H9 (cell line): ENCODE data around the gene SMYD5. TPM values are rescaled to one million over a fixed set of nuclear protein-coding genes. Genes with fewer than 3 reads are reported as not detected.

ENCODE experiments used
- DNase-seq: peaks from one replicate; pipeline ENCODE4 v3.0.0-alpha.2; 2017
- H2AFZ ChIP-seq: one replicate; pipeline ENCODE4 v1.6.1; 2013; ENCODE audit warnings: mild to moderate bottlenecking, low read length, control low read depth, moderate library complexity
- H2AK5ac ChIP-seq: 2 replicates; pipeline ENCODE4 v1.6.1; 2013; ENCODE audit warnings: low read length, control low read depth, mixed read lengths; ENCODE audit not compliant: insufficient read length
- H2BK120ac ChIP-seq: one replicate; pipeline ENCODE4 v1.6.1; 2013; ENCODE audit warnings: low read depth, mild to moderate bottlenecking, low read length, control low read depth, inconsistent platforms; ENCODE audit not compliant: poor library complexity, severe bottlenecking
- H2BK12ac ChIP-seq: 2 replicates; pipeline ENCODE4 v1.6.1; 2013; ENCODE audit warnings: low read length, control low read depth, mixed read lengths, low read depth; ENCODE audit not compliant: insufficient read length
- H2BK15ac ChIP-seq: 2 replicates; pipeline ENCODE4 v1.6.1; 2013; ENCODE audit warnings: low read depth, low read length, control low read depth
- H2BK20ac ChIP-seq: one replicate; pipeline ENCODE4 v1.6.1; 2013; ENCODE audit warnings: low read depth, mild to moderate bottlenecking, low read length, control low read depth, inconsistent platforms; ENCODE audit not compliant: poor library complexity, severe bottlenecking
- H2BK5ac ChIP-seq: 2 replicates; pipeline ENCODE4 v1.6.1; 2013; ENCODE audit warnings: low read length, control low read depth, mixed read lengths; ENCODE audit not compliant: insufficient read length
- H3K14ac ChIP-seq: 2 replicates; pipeline ENCODE4 v1.6.1; 2013; ENCODE audit warnings: low read length, control low read depth; ENCODE audit not compliant: insufficient read depth
- H3K18ac ChIP-seq: 2 replicates; pipeline ENCODE4 v1.6.1; 2013; ENCODE audit warnings: low read depth, mild to moderate bottlenecking, mixed read lengths, low read length, control low read depth; ENCODE audit not compliant: insufficient read length
- H3K23ac ChIP-seq: 2 replicates; pipeline ENCODE4 v1.6.1; 2013; ENCODE audit warnings: low read length, control low read depth, mixed read lengths, low read depth; ENCODE audit not compliant: insufficient read length
- H3K23me2 ChIP-seq: 2 replicates; pipeline ENCODE4 v1.6.1; 2013; ENCODE audit warnings: low read depth, mild to moderate bottlenecking, mixed read lengths, low read length, control low read depth; ENCODE audit not compliant: insufficient read length, poor library complexity, severe bottlenecking
- H3K27ac ChIP-seq: 2 replicates; pipeline ENCODE4 v1.5.1; 2013; ENCODE audit warnings: low read length, control low read depth, mixed read lengths, low read depth; ENCODE audit not compliant: insufficient read length
- H3K27me3 ChIP-seq: 2 replicates; pipeline ENCODE4 v1.6.1; 2013; ENCODE audit warnings: low read length, control low read depth, inconsistent platforms; ENCODE audit not compliant: insufficient read depth
- H3K4ac ChIP-seq: 2 replicates; pipeline ENCODE4 v1.6.1; 2013; ENCODE audit warnings: low read depth, mild to moderate bottlenecking, control low read depth, inconsistent platforms, low read length, moderate library complexity
- H3K4me1 ChIP-seq: 2 replicates; pipeline ENCODE4 v1.6.1; 2013; ENCODE audit warnings: low read length, control low read depth, inconsistent platforms; ENCODE audit not compliant: insufficient read depth
- H3K4me2 ChIP-seq: 2 replicates; pipeline ENCODE4 v1.6.1; 2013; ENCODE audit warnings: low read length, control low read depth, mixed read lengths; ENCODE audit not compliant: insufficient read length, insufficient read depth
- H3K56ac ChIP-seq: 2 replicates; pipeline ENCODE4 v1.6.1; 2013; ENCODE audit warnings: low read depth, mild to moderate bottlenecking, mixed read lengths, low read length, control low read depth; ENCODE audit not compliant: insufficient read length
- H3K79me1 ChIP-seq: 2 replicates; pipeline ENCODE4 v1.6.1; 2013; ENCODE audit warnings: low read depth, mild to moderate bottlenecking, moderate library complexity, low read length, control low read depth, inconsistent platforms; ENCODE audit not compliant: insufficient read depth, poor library complexity, severe bottlenecking
- H3K79me2 ChIP-seq: 2 replicates; pipeline ENCODE4 v1.6.1; 2013; ENCODE audit warnings: low read length, control low read depth, inconsistent platforms; ENCODE audit not compliant: insufficient read depth
- H3K9ac ChIP-seq: 2 replicates; pipeline ENCODE4 v1.6.1; 2013; ENCODE audit warnings: low read length, control low read depth, mixed read lengths; ENCODE audit not compliant: insufficient read length; ENCODE audit errors: extremely low read depth
- H3K9me3 ChIP-seq: one replicate; pipeline ENCODE4 v1.6.1; 2013; ENCODE audit warnings: low read depth, low read length, inconsistent platforms; ENCODE audit not compliant: control insufficient read depth
- H3T11ph ChIP-seq: one replicate; pipeline ENCODE4 v1.6.1; 2013; ENCODE audit warnings: mild to moderate bottlenecking, low read length, control low read depth, inconsistent platforms
- H4K20me1 ChIP-seq: one replicate; pipeline ENCODE4 v1.6.1; 2013; ENCODE audit not compliant: control insufficient read depth, insufficient read length, insufficient read depth
- H4K5ac ChIP-seq: 2 replicates; pipeline ENCODE4 v1.6.1; 2013; ENCODE audit warnings: low read depth, mild to moderate bottlenecking, mixed read lengths, low read length, control low read depth; ENCODE audit not compliant: insufficient read length
- H4K8ac ChIP-seq: replicated peaks from 2 replicates; pipeline ENCODE4 v1.6.1; 2013; ENCODE audit warnings: low read length, control low read depth, mixed read lengths, low read depth; ENCODE audit not compliant: insufficient read length
- H4K91ac ChIP-seq: 2 replicates; pipeline ENCODE4 v1.6.1; 2013; ENCODE audit warnings: low read depth, mild to moderate bottlenecking, moderate library complexity, mixed read lengths, low read length, control low read depth; ENCODE audit not compliant: insufficient read length
- H3K27ac Mint-ChIP-seq, 3 experiments: 2 replicates in 2 of 3; 3 replicates in 1 of 3; pipeline ENCODE4 v1.8.0; 2020 to 2021; ENCODE audit warnings: mixed read lengths in 3 of 3, mild to moderate bottlenecking in 1 of 3, moderate library complexity in 1 of 3
- H3K27me3 Mint-ChIP-seq: 2 replicates; pipeline ENCODE4 v1.8.0; 2021; ENCODE audit warnings: low read depth, mild to moderate bottlenecking, moderate library complexity, mixed read lengths
- H3K36me3 Mint-ChIP-seq, 3 experiments: 2 replicates in 2 of 3; 3 replicates in 1 of 3; pipeline ENCODE4 v1.8.0; 2020 to 2021; ENCODE audit warnings: low read depth in 3 of 3, mixed read lengths in 3 of 3; ENCODE audit not compliant: insufficient read depth in 1 of 3
- H3K4me1 Mint-ChIP-seq, 2 experiments: 2 replicates each; pipeline ENCODE4 v1.8.0; 2020; ENCODE audit warnings: mixed read lengths in 2 of 2
- H3K4me3 Mint-ChIP-seq, 2 experiments: 2 replicates in 1 of 2; 3 replicates in 1 of 2; pipeline ENCODE4 v1.8.0; 2020 to 2021; ENCODE audit warnings: mild to moderate bottlenecking in 2 of 2, mixed read lengths in 2 of 2, moderate library complexity in 1 of 2
- H3K9me3 Mint-ChIP-seq, 2 experiments: 2 replicates in 1 of 2; 3 replicates in 1 of 2; pipeline ENCODE4 v1.8.0; 2020; ENCODE audit warnings: mild to moderate bottlenecking in 2 of 2, mixed read lengths in 2 of 2, moderate library complexity in 1 of 2
- CTCF ChIP-seq: fragments of 200-600 bp; sonication (generic); conservative IDR thresholded peaks from 3 replicates; pipeline ENCODE4 v1.8.0; 2021; ENCODE audit warnings: antibody characterized with exemption, mild to moderate bottlenecking
- WGBS: extraction: QIAGEN DNeasy Blood & Tissue Kit; methylation state at CpG from one replicate; pipeline ENCODE4 v1.1.7; 2013; ENCODE audit warnings: missing lambda C conversion rate, low lambda C conversion rate, mixed read lengths; ENCODE audit not compliant: insufficient read length; ENCODE audit errors: extremely low coverage; 5-methylcytosine and 5-hydroxymethylcytosine counted together
- total RNA-seq: library from RNA; stranded (reverse); gene quantifications from 2 replicates; pipeline ENCODE4 v1.2.1, GENCODE V29; 2021

SMYD5 gene
- total RNA-seq, 1 experiment from 2014 or later = 45.2 TPM

GRCh38 chr2:73175663-73176204, 38.3 kb upstream of the SMYD5 start:
- peaks cover 86% of the 10 kb centered on the region for H3K27me3 Mint-ChIP-seq

More at GRCh38 chr2:73175663-73176204, 38.3 kb upstream of the SMYD5 start:
- no peaks in the 10 kb centered on the region for H3K9me3 ChIP-seq
- H4K8ac ChIP-seq = no peak overlapping the region
- no peak overlapping the region for H4K91ac ChIP-seq
- no peak overlapping the region for H3K23ac ChIP-seq
- H3K4me1 ChIP-seq = peaks cover 4% of the 10 kb centered on the region; the same call in 1 of the 2 replicates
- H3K56ac ChIP-seq = no peak overlapping the region
- H3K79me1 ChIP-seq = no peaks in the 10 kb centered on the region
- H3K79me2 ChIP-seq = no peaks in the 10 kb centered on the region
- no peak overlapping the region for H3T11ph ChIP-seq
- H2BK20ac ChIP-seq = no peak overlapping the region
- no peaks in the 10 kb centered on the region for H4K20me1 ChIP-seq
- no peak overlapping the region for H3K9ac ChIP-seq
- H3K18ac ChIP-seq = no peak overlapping the region
- H3K27ac ChIP-seq = no peak overlapping the region
- no peak overlapping the region for H2BK15ac ChIP-seq
- H2AFZ ChIP-seq = no peak overlapping the region
- no peak overlapping the region for H3K27ac Mint-ChIP-seq
- H3K4me2 ChIP-seq = peak overlapping the region; percentile 69
- no peak overlapping the region for H2BK12ac ChIP-seq
- peak overlapping the region; percentile 72 to 92 for H3K4me3 Mint-ChIP-seq
- H3K36me3 Mint-ChIP-seq = no peaks in the 10 kb centered on the region
- peak; percentile 65 for DNase-seq
- H2BK120ac ChIP-seq = no peak overlapping the region
- H4K5ac ChIP-seq = no peak overlapping the region
- WGBS = no CpG with 5 or more reads among the region's 59 CpGs
- no peaks in the 10 kb centered on the region; a peak in 1 of 5 replicates for H3K9me3 Mint-ChIP-seq
- no peak overlapping the region; the same call in 1 of the 2 replicates for H3K14ac ChIP-seq
- TF ChIP-seq CTCF = no peak; the same call in 2 of the 3 replicates
- peaks cover 29% of the 10 kb centered on the region for H3K27me3 ChIP-seq
- peaks cover 19 to 25% of the 10 kb centered on the region in 2 experiments for H3K4me1 Mint-ChIP-seq
- no peak overlapping the region for H2BK5ac ChIP-seq
- H3K4ac ChIP-seq = no peak overlapping the region
- H2AK5ac ChIP-seq = no peak overlapping the region
- H3K23me2 ChIP-seq = peaks cover 24% of the 10 kb centered on the region
